GM18517 (cell line): Measurements from ENCODE around the gene GRAMD4.
"Not testable (repeated sequence)": the region's sequence is repeated elsewhere in the genome, so short reads cannot be mapped to it uniquely, and the experiment has no call there.

ENCODE experiments used
- ATAC-seq: cut with Tn5 transposase; IDR thresholded peaks from one replicate; pipeline ENCODE4 v1.9.1; 2021; ENCODE audit warnings: mild to moderate bottlenecking, moderate library complexity; ENCODE audit not compliant: unreplicated experiment

The GRAMD4 gene

DNA sequence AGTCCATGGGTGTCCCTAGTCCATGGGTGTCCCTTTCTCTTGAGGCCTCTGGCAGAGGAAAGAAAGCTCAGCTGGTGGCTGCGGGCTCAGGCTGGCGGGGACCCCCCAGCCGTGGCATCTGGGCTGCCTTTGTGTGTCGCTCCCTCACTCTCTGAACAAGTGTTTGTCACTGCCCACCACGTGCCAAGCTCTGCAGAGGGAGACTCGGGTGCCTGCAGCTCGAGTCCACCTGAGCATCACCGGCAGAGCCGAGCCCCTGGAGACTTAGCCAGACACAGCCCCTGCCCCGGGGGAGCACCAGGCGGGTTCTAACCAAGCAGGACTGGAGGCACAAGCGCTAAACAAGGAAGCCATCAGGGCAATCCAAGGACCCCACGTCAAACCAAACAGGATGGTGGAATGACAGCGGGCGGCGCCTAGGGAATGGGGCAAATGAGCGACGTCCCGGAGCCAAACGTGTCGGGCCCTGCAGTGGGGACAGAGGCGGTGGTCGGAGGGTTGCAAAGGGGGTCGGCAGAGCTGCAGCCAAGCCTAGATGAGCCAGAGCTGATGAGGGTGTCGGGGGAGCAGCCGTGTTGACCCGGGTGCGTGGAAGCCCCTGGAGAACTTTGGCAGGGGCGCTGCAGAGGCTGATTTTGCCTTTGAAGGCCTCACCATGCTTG lies 2.1 kb upstream of the GRAMD4 start:
- ATAC-seq, result no peak

DNA sequence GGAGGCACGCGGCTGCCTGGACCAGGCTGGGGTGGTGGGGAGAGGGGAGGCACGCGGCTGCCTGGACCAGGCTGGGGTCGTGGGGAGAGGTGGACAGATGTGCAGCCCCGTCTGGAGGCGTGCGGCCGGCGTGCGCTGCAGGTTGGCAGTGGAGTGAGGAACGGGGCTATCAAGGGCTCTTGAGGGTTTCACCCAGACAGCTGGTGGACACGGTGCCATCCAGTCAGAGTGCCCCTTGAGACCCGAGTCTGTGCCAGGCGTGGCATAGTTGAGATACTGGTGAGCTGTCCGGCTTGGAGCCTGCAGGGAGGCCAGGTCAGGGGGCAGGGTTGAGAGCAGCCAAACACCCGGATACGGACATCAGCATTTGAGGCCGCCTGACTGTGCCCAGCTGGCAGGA lies 1.5 kb upstream of the GRAMD4 start:
- no peak for ATAC-seq

DNA sequence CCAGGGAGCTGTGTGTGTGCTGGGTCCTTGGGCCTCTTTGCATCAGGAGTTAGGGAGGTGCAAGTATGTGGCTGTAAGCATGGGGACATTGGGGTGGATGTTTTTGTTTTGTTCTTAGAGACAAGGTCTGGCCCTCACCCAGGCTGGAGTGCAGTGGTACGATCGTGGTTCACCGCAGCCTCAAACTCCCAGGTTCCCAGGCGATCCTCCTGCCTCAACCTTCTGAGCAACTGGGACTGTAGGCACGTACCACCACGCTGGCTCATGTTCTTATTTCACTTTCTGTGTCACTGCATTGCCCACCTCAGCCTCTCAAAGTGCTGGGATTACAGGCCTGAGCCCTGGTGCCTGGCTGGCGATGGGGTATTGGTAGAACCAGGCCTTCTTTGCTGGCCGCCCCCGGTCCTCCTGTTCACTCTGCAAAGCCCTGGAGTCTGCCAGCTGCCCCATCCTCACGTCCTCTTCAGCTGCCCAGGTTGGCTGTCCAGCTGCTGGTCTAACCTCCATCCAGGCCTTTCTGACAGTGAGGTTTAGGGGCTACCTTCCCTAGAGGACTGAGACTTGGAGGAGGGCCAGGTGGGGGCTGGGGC lies 851 bp upstream of the GRAMD4 start:
- ATAC-seq, result no peak

DNA sequence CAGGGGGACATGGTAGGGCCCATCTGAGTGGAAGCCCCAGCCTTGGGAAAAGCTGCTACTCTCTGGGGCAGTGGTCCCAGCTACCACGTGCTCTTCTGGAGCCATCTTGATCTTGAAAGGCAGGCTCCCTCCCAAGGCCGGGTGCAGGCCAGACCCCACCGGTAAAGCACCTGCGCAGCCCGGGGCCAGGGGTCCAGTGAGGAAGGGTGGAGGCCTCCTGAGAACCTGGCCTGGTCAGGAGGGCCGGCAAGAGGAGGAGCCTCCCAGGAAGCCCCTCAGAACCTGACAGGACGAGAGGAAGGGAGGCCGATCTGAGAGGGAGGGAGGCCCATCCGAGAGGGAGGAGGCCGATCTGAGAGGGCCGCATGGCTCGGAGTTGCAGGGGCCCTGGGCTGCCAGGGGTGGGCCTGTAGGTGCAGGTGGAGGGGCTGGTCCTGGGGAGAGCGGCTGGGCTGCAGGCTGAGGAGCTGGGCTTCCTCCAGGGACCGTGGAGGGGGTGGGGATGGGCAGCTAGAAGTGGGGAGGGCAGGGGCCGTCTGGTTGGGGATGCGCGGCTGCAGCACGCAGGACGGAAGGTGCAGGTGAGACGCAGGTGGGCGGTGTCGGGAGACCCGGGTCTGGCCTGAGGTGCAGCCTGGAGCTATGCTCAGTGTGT lies 529 bp downstream of the GRAMD4 start:
- ATAC-seq, result no peak

DNA sequence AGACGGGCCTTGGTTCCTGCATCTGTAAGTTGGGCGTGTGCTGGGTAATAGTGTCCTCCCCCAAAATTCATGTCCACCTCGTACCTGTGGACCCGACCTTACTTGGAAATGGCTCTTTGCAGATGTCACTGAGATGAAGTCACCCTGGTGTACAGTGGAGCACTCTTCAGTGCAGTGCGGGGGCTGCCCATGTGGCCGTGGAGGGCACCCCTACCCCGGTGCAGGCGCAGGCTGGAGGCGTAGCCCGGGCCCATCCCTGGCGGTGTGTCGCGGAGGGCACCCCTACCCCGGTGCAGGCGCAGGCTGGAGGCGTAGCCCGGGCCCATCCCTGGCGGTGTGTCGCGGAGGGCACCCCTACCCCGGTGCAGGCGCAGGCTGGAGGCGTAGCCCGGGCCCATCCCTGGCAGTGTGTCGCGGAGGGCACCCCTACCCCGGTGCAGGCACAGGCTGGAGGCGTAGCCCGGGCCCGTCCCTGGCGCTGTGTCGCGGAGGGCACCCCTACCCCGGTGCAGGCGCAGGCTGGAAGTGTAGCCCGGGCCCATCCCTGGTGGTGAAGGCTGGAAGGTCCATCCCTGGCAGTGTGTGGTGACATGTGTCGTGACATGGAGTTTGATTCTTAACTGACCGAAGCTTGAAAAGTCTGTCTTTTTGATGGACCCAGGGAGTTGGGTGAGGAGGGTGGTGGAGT lies 1.2 kb downstream of the GRAMD4 start:
- not testable (repeated sequence) for ATAC-seq

DNA sequence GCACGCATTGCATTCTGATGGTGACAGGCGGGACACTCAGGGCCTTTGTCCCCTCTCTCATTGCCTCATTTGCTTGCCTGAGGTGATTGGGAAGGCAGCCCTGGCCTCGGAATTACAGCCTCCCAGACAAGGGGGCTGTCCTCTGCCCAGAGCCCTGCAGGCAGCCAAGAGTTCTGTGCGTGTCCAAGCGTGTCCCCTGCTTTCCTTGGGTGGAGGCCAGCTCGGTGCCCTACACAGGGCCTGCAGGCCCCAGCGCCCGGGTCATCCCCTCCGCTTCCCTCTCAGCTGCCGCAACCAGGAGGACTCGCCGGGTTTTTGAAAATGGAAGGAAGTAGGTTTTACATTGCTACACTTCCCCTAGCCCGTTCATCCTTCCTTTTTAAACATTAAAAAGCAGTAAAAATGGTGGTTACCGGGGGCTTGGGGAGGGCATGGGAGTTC lies 1.9 kb downstream of the GRAMD4 start:
- no peak for ATAC-seq

DNA sequence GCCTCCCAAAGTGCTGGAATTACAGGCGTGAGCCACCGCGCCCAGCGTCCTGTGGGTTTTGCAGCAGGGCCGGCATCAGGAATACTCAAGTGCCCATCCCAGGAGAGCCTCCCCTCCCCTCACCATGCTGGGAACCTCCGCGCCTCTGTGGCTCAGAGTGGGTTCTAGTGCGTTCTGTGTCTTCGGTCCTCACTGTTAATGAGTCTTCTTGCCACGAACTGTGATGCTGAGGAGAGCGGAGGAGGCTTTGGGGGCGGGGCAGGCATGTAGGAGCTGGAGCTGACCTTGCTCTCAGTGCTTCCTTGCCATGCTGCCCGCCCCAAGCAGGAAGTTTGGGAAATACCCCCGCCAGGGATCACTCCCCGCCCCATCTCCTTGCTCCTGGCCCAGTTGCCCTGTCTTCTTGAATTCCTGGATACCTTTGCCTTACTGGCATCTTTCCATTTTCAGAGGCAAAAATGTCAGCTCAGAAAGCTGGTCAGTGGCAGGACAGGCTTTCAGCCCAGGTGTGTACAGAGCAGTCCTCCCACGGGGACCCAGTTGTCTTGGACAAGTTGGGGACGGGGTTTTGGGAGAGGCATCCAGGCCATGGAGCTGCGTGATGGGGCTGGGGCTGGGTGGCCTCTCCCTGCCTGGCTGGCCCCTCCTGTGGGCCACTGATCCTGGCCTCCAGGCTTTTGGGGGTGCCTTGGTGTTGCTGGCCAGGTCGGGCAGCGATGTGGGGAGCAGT lies 5.1 kb downstream of the GRAMD4 start:
- no peak for ATAC-seq

DNA sequence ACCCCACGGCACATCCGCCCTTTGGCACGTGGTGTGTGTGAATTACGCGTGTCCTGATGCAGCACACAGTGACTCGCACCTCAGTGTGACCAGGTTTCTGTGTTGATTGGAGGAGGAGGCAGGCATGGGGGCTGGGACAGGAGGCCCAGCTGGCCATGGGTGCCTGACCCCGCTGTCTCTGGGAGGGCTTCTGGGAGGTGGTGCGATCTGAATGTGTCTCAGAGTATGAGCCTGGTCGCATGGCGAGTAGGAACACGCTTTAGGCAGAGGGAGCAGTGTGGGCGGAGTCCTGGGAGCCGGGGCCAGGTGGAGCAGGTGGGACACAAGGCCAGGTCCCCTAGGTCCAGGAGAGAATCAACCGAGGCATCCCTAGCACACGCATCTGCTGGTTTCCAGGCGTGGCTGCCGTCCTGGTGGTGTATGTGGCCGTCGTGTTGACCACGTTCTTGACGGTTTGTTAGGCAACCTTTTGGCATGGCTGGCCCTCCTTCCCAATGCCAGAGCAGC lies 5.7 kb downstream of the GRAMD4 start:
- no peak for ATAC-seq

DNA sequence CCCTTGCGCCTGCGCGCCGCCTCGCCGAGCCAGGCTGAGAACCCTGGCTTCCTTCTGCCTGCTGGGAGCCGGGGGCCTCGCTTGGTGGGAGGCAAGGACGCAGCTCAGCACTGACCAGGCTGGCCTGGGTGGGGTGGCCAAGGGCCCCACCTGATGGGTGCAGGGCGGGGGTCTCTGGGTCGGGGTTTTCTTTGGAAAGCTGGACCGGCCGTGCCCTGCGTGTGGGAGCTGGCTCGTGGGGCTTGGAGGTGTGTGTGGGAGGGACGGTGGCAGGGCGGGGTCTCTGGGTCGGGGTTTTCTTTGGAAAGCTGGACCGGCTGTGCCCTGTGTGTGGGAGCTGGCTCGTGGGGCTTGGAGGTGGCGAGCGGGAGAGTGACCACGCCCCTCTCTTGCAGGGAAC lies 6.2 kb downstream of the GRAMD4 start:
- no peak for ATAC-seq

DNA sequence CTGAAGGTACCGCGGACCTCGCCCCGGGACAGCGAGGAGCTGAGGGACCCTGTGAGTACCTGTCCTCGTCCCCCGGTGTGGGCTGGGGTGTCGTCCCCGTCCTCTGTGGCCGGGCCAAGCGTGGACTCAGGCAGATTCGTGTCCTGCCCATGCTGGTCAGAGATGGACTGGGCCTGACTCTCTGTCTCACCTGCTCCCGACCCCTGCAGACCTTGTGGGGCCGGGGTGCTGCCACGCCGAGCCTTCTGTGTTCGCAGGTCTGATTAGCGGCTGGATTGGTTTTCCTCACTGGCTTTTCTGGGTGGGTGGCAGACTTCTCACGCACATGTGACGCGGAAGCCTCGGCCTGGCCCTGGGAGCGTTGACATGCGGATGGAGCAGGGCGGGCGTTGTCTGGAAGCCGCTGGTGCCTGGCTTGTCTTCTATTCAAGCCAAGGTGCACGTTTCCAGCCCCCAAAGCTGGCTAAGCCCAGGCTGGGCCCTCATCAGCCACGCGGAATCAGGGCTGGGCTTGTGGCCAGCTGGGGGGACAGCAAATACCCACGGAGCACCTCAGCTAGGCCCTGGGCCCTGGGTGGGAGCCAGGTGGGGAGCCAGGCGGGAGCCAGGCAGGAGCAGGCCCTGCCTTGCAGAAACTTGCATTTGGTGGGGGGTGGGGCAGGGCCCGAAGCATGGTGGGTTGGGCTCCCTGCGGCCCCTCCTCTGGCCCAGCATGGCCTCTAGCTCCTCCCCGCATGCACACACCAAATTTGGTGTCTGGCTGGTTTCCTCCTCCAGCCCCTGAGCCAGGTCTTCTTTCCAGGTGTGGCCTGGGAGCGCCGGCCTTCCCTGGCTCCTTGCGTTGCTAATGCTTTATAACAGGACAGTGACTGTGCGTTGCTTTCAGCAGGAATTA lies 7.0 kb downstream of the GRAMD4 start:
- no peak for ATAC-seq

DNA sequence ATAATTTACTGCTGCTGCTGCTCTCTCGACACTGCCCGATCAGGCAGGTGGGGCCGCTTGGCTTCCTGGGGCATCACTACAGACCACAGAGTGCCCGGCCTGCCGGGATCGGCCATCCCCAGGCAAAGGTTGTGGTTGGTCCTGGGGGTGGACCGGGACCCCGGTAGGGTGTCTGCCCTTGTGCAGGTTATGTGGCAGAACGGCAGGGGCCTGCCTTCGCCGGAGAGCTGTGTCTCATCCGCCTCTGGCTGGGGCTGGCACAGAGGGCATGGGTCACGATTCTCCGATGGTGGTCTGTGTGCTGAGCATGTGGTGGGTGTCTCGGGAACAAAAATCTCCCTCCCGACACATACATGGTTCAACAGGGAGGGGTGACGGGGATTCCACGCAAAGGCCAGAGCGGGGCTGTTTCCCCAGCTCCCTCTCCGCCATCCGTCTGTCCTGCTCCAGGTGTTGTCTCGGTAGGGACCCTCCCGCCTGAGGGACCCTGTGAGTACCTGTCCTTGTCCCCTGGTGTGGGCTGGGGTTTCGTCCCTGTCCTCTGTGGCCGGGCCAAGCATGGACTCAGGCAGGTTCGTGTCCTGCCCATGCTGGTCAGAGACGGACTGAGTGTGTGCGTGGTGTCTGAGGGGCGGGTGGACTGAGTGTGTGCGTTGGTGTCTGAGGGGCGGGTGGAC lies 7.8 kb downstream of the GRAMD4 start:
- ATAC-seq, result no peak

DNA sequence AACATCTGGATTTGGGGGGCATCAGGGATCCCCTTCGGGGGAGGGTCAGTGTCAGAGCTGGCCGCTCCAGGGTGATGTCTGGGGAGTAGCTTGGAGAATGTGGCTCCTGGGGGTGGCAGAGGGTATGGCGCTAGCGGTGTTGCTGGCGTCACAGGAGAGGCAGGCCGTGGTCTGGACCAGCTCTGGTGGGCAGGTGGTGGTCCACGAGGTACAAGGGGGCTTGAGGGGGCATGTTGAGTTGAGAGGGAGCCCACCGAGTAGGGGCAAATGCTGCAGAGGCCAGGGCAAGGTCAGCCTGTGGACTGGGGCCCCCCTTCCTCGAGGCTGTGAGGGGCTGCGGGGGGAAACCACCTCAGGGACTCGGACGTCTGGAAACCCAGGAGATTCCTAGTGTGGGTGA lies 8.6 kb downstream of the GRAMD4 start:
- no peak for ATAC-seq

DNA sequence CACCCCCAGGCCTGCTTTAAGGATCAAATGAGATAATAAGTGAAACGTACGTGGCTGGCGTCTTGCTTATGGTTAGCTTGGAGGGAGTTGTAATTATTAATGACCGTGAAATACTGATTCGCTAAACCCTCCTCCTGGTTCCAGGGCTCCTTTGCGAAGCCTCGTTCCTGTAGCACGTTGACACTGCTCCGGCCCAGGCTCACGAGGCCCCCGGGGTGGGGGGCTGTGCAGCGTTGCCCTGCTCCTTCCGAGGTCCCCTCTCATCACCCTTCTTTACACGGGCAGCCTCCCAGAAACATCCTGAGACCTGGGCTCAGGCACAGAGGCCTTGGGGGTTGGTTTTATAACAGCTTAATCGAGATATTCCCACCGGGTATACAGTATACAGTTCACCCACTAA lies 9.1 kb downstream of the GRAMD4 start:
- no peak for ATAC-seq

DNA sequence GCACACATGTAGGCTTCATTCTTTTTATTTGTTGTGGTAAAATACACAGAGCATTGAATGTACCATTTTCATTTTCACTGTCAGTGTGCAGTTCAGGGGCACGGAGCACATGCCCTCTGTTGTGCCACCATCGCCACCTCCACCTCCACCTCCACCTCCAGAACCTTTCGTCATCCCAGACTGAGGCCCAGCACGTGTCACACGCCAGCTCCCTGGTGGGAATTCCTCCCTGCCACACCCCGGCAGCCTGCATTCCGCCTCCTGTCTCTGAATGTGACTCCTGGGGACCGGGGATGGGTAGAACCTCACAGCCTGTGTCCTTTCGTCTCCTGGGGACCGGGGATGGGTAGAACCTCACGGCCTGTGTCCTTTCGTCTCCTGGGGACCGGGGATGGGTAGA lies 10.9 kb downstream of the GRAMD4 start:
- ATAC-seq, result no peak

DNA sequence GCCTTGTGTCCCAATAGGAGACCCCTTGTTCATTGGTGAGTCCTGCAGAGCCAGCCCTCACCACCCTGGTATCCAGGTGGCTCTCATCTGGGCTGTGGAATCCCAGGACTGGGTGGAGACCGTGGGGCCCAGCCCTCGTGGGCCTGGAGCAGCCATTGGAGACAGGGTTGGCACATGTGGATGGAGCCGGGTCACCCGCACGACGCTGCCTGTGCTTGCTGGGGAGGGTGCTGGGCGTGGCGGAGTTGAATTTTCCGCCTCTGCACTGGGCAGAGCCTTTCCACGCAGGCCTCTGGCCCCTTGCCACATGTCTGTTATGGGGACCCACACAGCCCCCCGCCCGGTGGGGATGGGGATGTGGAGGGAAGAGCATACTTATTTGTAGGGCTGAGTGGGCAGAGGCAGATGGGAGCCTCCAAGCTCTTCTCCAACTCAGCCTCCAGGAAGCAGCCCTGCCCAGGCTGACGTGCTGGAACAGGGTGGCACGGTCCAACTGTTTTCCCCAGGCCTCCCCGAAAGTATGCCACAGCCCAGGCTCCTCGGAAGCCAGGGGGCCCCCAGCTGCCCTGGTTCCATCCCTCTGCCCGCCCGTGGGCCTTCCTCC lies 12.6 kb downstream of the GRAMD4 start:
- no peak for ATAC-seq

DNA sequence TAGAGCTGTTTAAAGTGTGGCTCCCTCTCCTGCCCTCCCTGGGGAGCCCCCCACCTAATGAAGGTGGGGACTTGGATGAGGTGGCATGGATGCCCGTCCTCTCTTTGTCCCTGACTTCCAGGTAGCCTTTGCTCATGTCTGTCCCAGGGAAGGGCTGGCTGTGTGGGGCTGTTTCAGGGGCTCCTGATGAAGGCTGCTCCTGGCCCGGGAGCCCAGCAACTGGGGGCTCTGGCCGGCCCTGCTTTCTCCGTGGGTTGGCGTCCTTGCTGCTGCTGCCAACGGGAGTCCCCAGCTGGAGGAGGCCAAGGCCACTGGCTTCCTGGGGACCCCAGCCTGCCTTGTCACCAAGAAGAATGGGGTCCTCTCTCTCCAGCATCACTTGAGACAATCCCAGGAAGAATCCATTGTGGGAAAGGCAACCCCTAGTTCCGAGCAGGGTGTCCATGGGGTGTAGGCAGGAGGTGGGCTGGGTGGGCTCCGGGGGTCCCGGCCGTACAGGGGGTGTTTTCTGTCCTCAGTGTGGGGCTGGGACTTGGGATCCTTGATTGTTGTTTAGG lies 13.2 kb downstream of the GRAMD4 start:
- no peak for ATAC-seq

DNA sequence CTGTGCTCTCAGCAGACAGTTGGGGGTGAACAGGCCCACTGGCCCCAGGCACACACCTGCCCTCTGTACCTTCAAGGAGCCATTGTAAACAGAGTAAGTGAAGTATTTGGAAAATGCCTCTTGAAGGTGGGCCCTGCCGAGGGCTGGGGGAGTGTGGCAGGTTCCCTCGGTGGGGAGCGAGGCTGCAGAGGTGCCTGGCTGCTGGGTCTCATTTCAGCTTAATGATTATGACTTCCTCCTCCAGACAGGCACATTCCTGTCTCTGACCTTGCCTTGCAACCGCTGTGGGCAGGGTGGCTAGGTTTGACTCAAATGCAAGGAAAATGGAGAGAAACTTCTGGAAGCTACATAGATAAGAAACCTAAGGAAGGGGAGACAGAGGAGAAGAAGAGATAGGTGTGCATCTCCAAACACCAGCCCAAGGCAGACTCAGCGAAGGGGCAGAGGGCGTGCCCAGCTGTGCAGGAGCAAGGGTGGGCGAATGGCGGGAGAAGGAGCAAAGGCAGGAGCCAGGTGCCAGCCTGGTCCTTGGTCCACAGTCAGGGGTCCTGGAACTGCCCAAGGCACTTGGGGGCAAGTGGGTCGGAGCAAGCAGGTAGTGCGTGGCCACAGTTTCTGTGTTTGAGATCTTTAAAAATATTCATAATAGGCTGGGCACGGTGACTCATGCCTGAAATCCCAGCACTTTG lies 14.0 kb downstream of the GRAMD4 start:
- ATAC-seq, result no peak
